Measurements from ENCODE around the gene PCP2. TPM values are rescaled to one million over a fixed set of nuclear protein-coding genes. Genes with fewer than 3 reads are reported as not detected.

PCP2 gene
- total and polyA plus RNA-seq, 2 of the 8 experiments (the other 6 are each of a cell fraction or from before 2014, with no cell fraction given), result not detected

DNA sequence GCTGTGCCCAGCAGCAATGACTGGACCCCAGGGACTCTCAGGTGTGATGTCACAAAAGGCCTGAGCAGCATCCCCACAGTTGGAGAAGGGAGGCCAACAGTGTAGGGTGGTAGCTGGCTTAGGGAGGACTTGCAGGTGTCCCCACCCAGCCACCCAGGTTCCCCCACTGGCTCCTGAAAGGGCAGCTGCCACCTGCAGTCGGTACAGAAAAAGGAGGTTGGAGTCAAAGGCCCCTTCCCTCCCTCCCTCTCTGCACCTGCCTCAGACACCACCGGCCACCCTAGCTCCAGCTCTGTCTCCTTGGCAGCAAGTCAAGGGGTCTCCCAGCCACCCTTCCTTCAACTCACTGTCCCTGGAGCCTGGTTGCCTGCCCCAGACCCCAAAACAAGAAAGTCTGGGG is at the start of gene PCP2 (continued):
- TF ChIP-seq, protein P1, sequence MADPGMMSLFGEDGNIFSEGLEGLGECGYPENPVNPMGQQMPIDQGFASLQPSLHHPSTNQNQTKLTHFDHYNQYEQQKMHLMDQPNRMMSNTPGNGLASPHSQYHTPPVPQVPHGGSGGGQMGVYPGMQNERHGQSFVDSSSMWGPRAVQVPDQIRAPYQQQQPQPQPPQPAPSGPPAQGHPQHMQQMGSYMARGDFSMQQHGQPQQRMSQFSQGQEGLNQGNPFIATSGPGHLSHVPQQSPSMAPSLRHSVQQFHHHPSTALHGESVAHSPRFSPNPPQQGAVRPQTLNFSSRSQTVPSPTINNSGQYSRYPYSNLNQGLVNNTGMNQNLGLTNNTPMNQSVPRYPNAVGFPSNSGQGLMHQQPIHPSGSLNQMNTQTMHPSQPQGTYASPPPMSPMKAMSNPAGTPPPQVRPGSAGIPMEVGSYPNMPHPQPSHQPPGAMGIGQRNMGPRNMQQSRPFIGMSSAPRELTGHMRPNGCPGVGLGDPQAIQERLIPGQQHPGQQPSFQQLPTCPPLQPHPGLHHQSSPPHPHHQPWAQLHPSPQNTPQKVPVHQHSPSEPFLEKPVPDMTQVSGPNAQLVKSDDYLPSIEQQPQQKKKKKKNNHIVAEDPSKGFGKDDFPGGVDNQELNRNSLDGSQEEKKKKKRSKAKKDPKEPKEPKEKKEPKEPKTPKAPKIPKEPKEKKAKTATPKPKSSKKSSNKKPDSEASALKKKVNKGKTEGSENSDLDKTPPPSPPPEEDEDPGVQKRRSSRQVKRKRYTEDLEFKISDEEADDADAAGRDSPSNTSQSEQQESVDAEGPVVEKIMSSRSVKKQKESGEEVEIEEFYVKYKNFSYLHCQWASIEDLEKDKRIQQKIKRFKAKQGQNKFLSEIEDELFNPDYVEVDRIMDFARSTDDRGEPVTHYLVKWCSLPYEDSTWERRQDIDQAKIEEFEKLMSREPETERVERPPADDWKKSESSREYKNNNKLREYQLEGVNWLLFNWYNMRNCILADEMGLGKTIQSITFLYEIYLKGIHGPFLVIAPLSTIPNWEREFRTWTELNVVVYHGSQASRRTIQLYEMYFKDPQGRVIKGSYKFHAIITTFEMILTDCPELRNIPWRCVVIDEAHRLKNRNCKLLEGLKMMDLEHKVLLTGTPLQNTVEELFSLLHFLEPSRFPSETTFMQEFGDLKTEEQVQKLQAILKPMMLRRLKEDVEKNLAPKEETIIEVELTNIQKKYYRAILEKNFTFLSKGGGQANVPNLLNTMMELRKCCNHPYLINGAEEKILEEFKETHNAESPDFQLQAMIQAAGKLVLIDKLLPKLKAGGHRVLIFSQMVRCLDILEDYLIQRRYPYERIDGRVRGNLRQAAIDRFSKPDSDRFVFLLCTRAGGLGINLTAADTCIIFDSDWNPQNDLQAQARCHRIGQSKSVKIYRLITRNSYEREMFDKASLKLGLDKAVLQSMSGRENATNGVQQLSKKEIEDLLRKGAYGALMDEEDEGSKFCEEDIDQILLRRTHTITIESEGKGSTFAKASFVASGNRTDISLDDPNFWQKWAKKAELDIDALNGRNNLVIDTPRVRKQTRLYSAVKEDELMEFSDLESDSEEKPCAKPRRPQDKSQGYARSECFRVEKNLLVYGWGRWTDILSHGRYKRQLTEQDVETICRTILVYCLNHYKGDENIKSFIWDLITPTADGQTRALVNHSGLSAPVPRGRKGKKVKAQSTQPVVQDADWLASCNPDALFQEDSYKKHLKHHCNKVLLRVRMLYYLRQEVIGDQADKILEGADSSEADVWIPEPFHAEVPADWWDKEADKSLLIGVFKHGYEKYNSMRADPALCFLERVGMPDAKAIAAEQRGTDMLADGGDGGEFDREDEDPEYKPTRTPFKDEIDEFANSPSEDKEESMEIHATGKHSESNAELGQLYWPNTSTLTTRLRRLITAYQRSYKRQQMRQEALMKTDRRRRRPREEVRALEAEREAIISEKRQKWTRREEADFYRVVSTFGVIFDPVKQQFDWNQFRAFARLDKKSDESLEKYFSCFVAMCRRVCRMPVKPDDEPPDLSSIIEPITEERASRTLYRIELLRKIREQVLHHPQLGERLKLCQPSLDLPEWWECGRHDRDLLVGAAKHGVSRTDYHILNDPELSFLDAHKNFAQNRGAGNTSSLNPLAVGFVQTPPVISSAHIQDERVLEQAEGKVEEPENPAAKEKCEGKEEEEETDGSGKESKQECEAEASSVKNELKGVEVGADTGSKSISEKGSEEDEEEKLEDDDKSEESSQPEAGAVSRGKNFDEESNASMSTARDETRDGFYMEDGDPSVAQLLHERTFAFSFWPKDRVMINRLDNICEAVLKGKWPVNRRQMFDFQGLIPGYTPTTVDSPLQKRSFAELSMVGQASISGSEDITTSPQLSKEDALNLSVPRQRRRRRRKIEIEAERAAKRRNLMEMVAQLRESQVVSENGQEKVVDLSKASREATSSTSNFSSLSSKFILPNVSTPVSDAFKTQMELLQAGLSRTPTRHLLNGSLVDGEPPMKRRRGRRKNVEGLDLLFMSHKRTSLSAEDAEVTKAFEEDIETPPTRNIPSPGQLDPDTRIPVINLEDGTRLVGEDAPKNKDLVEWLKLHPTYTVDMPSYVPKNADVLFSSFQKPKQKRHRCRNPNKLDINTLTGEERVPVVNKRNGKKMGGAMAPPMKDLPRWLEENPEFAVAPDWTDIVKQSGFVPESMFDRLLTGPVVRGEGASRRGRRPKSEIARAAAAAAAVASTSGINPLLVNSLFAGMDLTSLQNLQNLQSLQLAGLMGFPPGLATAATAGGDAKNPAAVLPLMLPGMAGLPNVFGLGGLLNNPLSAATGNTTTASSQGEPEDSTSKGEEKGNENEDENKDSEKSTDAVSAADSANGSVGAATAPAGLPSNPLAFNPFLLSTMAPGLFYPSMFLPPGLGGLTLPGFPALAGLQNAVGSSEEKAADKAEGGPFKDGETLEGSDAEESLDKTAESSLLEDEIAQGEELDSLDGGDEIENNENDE (IDR thresholded peaks at IDR 0.05; ENCODE audit: insufficient replicate concordance, low read length), result no peak
- TF ChIP-seq JUND (IDR thresholded peaks at IDR 0.05; ENCODE audit: low read length) (no peak), EZH2 (IDR thresholded peaks at IDR 0.05; ENCODE audit: low read depth, low read length, severe bottlenecking) (no peak), POLR2A (IDR thresholded peaks at IDR 0.05; ENCODE audit: control extremely low read depth in 1 of 2, low read depth in 2 of 2, low read length in 2 of 2) (peak in 1 of 2 experiments; percentile 58; a peak in 1 of 3 replicates), SRF (IDR thresholded peaks at IDR 0.05; ENCODE audit: low read depth, low read length) (no peak)
